MM.1S (cell line): Measurements from ENCODE around the gene ABCA13.

Experiments used
- DNase-seq: peaks from one replicate; pipeline ENCODE4 v3.0.0-alpha.2; 2015
- H2AFZ ChIP-seq: fragments of 300-600 bp; sonication (generic); 2 replicates; pipeline ENCODE4 v1.6.0; 2016; ENCODE audit warnings: antibody characterized with exemption, low read length
- H3F3A ChIP-seq: fragments of 300-600 bp; sonication (generic); 2 replicates; pipeline ENCODE4 v1.6.1; 2016; ENCODE audit warnings: mild to moderate bottlenecking, antibody characterized with exemption, low read length, moderate library complexity, mixed read lengths; ENCODE audit not compliant: insufficient read depth
- H3K27ac ChIP-seq: fragments of 300-600 bp; sonication (generic); 2 replicates; pipeline ENCODE4 v1.5.1; 2016; ENCODE audit warnings: mild to moderate bottlenecking, low read length
- H3K27me3 ChIP-seq: fragments of 300-600 bp; sonication (generic); replicated peaks from 2 replicates; pipeline ENCODE4 v1.6.0; 2016; ENCODE audit warnings: low read length; ENCODE audit not compliant: insufficient read depth
- H3K36me3 ChIP-seq: fragments of 300-600 bp; sonication (generic); replicated peaks from 2 replicates; pipeline ENCODE4 v1.6.1; 2016; ENCODE audit warnings: mild to moderate bottlenecking, low read length, mixed read lengths; ENCODE audit not compliant: insufficient read depth
- H3K4me1 ChIP-seq: fragments of 300-600 bp; sonication (generic); 2 replicates; pipeline ENCODE4 v1.6.1; 2016; ENCODE audit warnings: low read length, mixed read lengths
- H3K4me2 ChIP-seq: fragments of 300-600 bp; sonication (generic); 2 replicates; pipeline ENCODE4 v1.6.0; 2016; ENCODE audit warnings: low read depth, low read length
- H3K4me3 ChIP-seq: fragments of 300-600 bp; sonication (generic); 2 replicates; pipeline ENCODE4 v1.5.1; 2016; ENCODE audit warnings: low read length, mixed read lengths
- H3K79me2 ChIP-seq: fragments of 300-600 bp; sonication (generic); 2 replicates; pipeline ENCODE4 v1.6.1; 2016; ENCODE audit warnings: mixed run types, low read length, mixed read lengths
- H3K9ac ChIP-seq: fragments of 300-600 bp; sonication (generic); 2 replicates; pipeline ENCODE4 v1.6.1; 2016; ENCODE audit warnings: low read length, mixed read lengths
- H3K9me2 ChIP-seq: fragments of 300-600 bp; sonication (generic); replicated peaks from 2 replicates; pipeline ENCODE4 v1.6.1; 2016; ENCODE audit warnings: mild to moderate bottlenecking, low read length, mixed read lengths; ENCODE audit not compliant: insufficient read depth
- H3K9me3 ChIP-seq: fragments of 300-600 bp; sonication (generic); replicated peaks from 2 replicates; pipeline ENCODE4 v1.6.1; 2016; ENCODE audit warnings: mild to moderate bottlenecking, low read length, mixed read lengths; ENCODE audit not compliant: insufficient read depth
- H4K20me1 ChIP-seq: fragments of 300-600 bp; sonication (generic); 2 replicates; pipeline ENCODE4 v1.6.1; 2016; ENCODE audit warnings: mild to moderate bottlenecking, low read length, moderate library complexity, mixed read lengths; ENCODE audit not compliant: insufficient read depth
- CTCF ChIP-seq: fragments of 300-600 bp; sonication (generic); IDR thresholded peaks from 2 replicates; pipeline ENCODE4 v1.5.1; 2016; ENCODE audit warnings: antibody characterized with exemption, low read length, mixed read lengths
- EZH2 ChIP-seq: fragments of 300-600 bp; sonication (generic); optimal IDR thresholded peaks from 2 replicates; pipeline ENCODE3; 2017; ENCODE audit warnings: low read depth, mild to moderate bottlenecking, antibody characterized with exemption, low read length, mixed read lengths
- EZH2phosphoT487 ChIP-seq: fragments of 300-600 bp; sonication (generic); IDR thresholded peaks from 2 replicates; pipeline ENCODE4 v1.6.1; 2018; ENCODE audit warnings: antibody characterized with exemption, low read length

ABCA13 gene

GRCh38 chr7:48428091-48428684, 256.9 kb downstream of the ABCA13 start:
- Histone ChIP-seq H3K36me3 (no peaks in the 10 kb centered on the region), H3F3A (no peaks in the 10 kb centered on the region), H3K4me2 (no peak overlapping the region), H3K9me3 (no peaks in the 10 kb centered on the region), H3K27me3 (no peaks in the 10 kb centered on the region), H3K4me3 (no peak overlapping the region), H3K9ac (no peak overlapping the region), H4K20me1 (no peaks in the 10 kb centered on the region), H3K9me2 (no peaks in the 10 kb centered on the region), H3K79me2 (no peaks in the 10 kb centered on the region), H3K4me1 (no peaks in the 10 kb centered on the region), H3K27ac (no peak overlapping the region), H2AFZ (no peak overlapping the region)
- TF ChIP-seq CTCF (no peak), EZH2phosphoT487 (no peak), EZH2 (no peak)
- no peak for DNase-seq

- H3K9me3 ChIP-seq: no peaks in the 10 kb centered on the region
- no peak overlapping the region for H3K27ac ChIP-seq
- TF ChIP-seq EZH2phosphoT487: no peak
- TF ChIP-seq EZH2: no peak
- TF ChIP-seq CTCF: no peak
These were observed 257.9 kb downstream of the ABCA13 start for GRCh38 chr7:48429117-48429516.

GRCh38 chr7:48438206-48438605, 266.9 kb downstream of the ABCA13 start:
- Histone ChIP-seq H3K9ac (no peak overlapping the region), H3K79me2 (no peaks in the 10 kb centered on the region), H3K4me3 (no peak overlapping the region), H3K4me2 (no peak overlapping the region), H3K27me3 (no peaks in the 10 kb centered on the region), H3K27ac (no peak overlapping the region), H3K9me3 (no peaks in the 10 kb centered on the region), H3K36me3 (no peaks in the 10 kb centered on the region), H3K4me1 (no peaks in the 10 kb centered on the region), H4K20me1 (no peaks in the 10 kb centered on the region), H2AFZ (no peak overlapping the region), H3F3A (no peaks in the 10 kb centered on the region), H3K9me2 (no peaks in the 10 kb centered on the region)
- TF ChIP-seq EZH2: no peak
- no peak for TF ChIP-seq EZH2phosphoT487
- TF ChIP-seq CTCF: no peak
- no peak for DNase-seq

More at GRCh38 chr7:48429117-48429516, 257.9 kb downstream of the ABCA13 start:
- H3K36me3 ChIP-seq: no peaks in the 10 kb centered on the region
- no peaks in the 10 kb centered on the region for H3K4me1 ChIP-seq
- DNase-seq: no peak
- no peak overlapping the region for H2AFZ ChIP-seq
- no peak overlapping the region for H3K4me2 ChIP-seq
- no peaks in the 10 kb centered on the region for H4K20me1 ChIP-seq
- no peak overlapping the region for H3K9ac ChIP-seq
- no peaks in the 10 kb centered on the region for H3F3A ChIP-seq
- no peak overlapping the region for H3K4me3 ChIP-seq
- H3K9me2 ChIP-seq: no peaks in the 10 kb centered on the region
- H3K27me3 ChIP-seq: no peaks in the 10 kb centered on the region
- no peaks in the 10 kb centered on the region for H3K79me2 ChIP-seq
